MM.1S (cell line): ENCODE data around the gene SELENON.

Source experiments
- CTCF ChIP-seq: fragments of 300-600 bp; sonication (generic); IDR thresholded peaks from 2 replicates; pipeline ENCODE4 v1.5.1; 2016; ENCODE audit warnings: antibody characterized with exemption, low read length, mixed read lengths
- EZH2 ChIP-seq: fragments of 300-600 bp; sonication (generic); optimal IDR thresholded peaks from 2 replicates; pipeline ENCODE3; 2017; ENCODE audit warnings: low read depth, mild to moderate bottlenecking, antibody characterized with exemption, low read length, mixed read lengths

- TF ChIP-seq CTCF (no peak), EZH2 (no peak)
These were observed 19.7 kb downstream of the SELENON start, which contains the start of gene MTFR1L for GRCh38 chr1:25819491-25820246.
